ENCODE measurements around the gene HOOK1. TPM values are rescaled to one million over a fixed set of nuclear protein-coding genes. Genes with fewer than 3 reads are reported as not detected.
"Not testable (repeated sequence)": the region's sequence is repeated elsewhere in the genome, so short reads cannot be mapped to it uniquely, and the experiment has no call there.

Gene HOOK1
- total RNA-seq, 4 donors from 2014 or later = 20.6 to 72.3 (median 36.4) TPM

- no peak overlapping the region for H3K4me3 ChIP-seq
- no peaks in the 10 kb centered on the region for H3K4me1 ChIP-seq
- TF ChIP-seq POLR2A (IDR thresholded peaks at IDR 0.05) (no peak), CTCF (IDR thresholded peaks at IDR 0.05) (no peak)
- H3K36me3 ChIP-seq = no peaks in the 10 kb centered on the region
- H3K9me3 ChIP-seq = no peaks in the 10 kb centered on the region
- H3K27me3 ChIP-seq = no peaks in the 10 kb centered on the region
- DNase-seq = no peak
- H3K27ac ChIP-seq = no peak overlapping the region
Measured at GRCh38 chr1:59828160-59828559, 13.4 kb downstream of the HOOK1 start.

- H3K27ac ChIP-seq = no peak overlapping the region
- DNase-seq = no peak
- TF ChIP-seq CTCF (IDR thresholded peaks at IDR 0.05) (no peak), POLR2A (IDR thresholded peaks at IDR 0.05) (no peak)
- no peak overlapping the region for H3K4me3 ChIP-seq
- no peaks in the 10 kb centered on the region for H3K9me3 ChIP-seq
- H3K4me1 ChIP-seq = no peaks in the 10 kb centered on the region
- peaks cover 0 to 13% (median 0%) of the 10 kb centered on the region in 3 donors for H3K36me3 ChIP-seq
- no peaks in the 10 kb centered on the region for H3K27me3 ChIP-seq
Measured at GRCh38 chr1:59831529-59831928, 16.8 kb downstream of the HOOK1 start.

GRCh38 chr1:59833022-59833421 lies 18.3 kb downstream of the HOOK1 start:
- Histone ChIP-seq H3K27me3 (no peaks in the 10 kb centered on the region), H3K27ac (no peak overlapping the region), H3K4me1 (no peaks in the 10 kb centered on the region), H3K9me3 (no peaks in the 10 kb centered on the region), H3K4me3 (no peak overlapping the region), H3K36me3 (peaks cover 0 to 24% (median 0%) of the 10 kb centered on the region in 3 donors)
- TF ChIP-seq POLR2A (IDR thresholded peaks at IDR 0.05) = no peak
- no peak for TF ChIP-seq CTCF (IDR thresholded peaks at IDR 0.05)
- no peak for DNase-seq

DNA sequence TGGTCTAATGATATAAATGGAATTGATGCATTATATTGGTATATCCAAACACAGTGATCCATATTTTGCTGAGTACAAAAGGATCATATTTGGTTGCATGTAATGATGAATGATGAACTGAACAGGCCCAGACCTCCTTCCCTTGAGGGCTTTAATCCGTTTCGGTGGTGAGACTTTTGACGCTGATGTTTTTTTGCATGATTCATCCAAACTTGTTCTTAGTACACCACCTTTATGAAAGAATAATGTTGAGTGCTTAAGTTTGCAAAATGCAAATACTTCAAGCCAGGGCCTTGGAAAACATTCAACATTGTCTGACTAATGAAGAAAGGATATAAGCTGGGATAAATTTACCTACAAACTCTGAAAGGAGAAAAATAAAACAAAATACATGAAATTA lies 19.2 kb downstream of the HOOK1 start:
- Histone ChIP-seq H3K27me3 (no peaks in the 10 kb centered on the region), H3K4me3 (no peak overlapping the region), H3K36me3 (peaks cover 0 to 24% (median 0%) of the 10 kb centered on the region in 3 donors), H3K9me3 (no peaks in the 10 kb centered on the region), H3K27ac (no peak overlapping the region), H3K4me1 (no peaks in the 10 kb centered on the region)
- DNase-seq = no peak
- TF ChIP-seq POLR2A (IDR thresholded peaks at IDR 0.05) (no peak), CTCF (IDR thresholded peaks at IDR 0.05) (no peak)

- not testable (repeated sequence) for DNase-seq, H3K4me1 ChIP-seq, H3K9me3 ChIP-seq, H3K4me3 ChIP-seq, H3K27ac ChIP-seq, H3K27me3 ChIP-seq
- H3K36me3 ChIP-seq = peaks cover 0 to 30% (median 0%) of the 10 kb centered on the region in 3 donors
Measured at GRCh38 chr1:59837857-59838256, 23.1 kb downstream of the HOOK1 start.

DNA sequence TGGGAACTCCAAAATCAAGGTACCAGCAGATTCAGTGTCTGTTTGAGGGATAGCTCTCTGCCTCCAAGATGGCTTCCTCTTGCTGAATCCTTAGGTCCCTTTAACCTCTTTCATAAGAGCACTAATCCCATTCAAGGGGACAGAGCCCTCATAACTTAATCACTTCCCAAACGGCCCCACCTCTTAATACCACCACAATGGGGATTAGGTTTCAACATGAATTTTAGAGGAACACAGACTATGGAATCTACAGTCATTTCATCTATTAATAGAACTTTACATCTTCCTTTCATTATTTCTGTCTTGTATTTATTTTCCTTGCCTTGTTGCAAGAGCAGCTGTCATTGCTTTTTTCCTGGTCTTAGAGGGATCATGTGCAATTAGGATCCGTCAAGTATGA lies 30.3 kb downstream of the HOOK1 start:
- peaks cover 0 to 19% (median 0%) of the 10 kb centered on the region in 3 donors for H3K36me3 ChIP-seq
- H3K4me1 ChIP-seq = no peaks in the 10 kb centered on the region
- no peak for DNase-seq
- no peaks in the 10 kb centered on the region for H3K9me3 ChIP-seq
- no peak overlapping the region for H3K27ac ChIP-seq
- no peak overlapping the region for H3K4me3 ChIP-seq
- no peak for TF ChIP-seq CTCF (IDR thresholded peaks at IDR 0.05)
- TF ChIP-seq POLR2A (IDR thresholded peaks at IDR 0.05) = no peak
- H3K27me3 ChIP-seq = no peaks in the 10 kb centered on the region
